ENCODE measurements around the gene PCSK2.

GRCh38 chr20:17430125-17430950 lies 203.5 kb downstream of the PCSK2 start:
- TF ChIP-seq EZH2 (IDR thresholded peaks at IDR 0.05; ENCODE audit: borderline replicate concordance), result no peak
- no peak for TF ChIP-seq CTCF (IDR thresholded peaks at IDR 0.05; ENCODE audit: poor library complexity)
